ENCODE data around the gene CHD5. TPM values are rescaled to one million over a fixed set of nuclear protein-coding genes. Genes with fewer than 3 reads are reported as not detected.
A peak's percentile ranks its signal among the peaks of the same experiment; 100 is the strongest.
"Not testable (repeated sequence)": the region's sequence is repeated elsewhere in the genome, so short reads cannot be mapped to it uniquely, and the experiment has no call there.

CHD5 gene
- polyA plus RNA-seq: 1 to 10 TPM in 1 of 4 donors, under 1 TPM in 2, not detected in 1; 0.28 to 1.8 (median 0.67) TPM
- long read RNA-seq, donor 1: 0 reads
- long read RNA-seq, donor 2: 0 reads
- long read RNA-seq, donor 3: 0 reads
- long read RNA-seq, donor 4: 0 reads
- long read RNA-seq, donor 5: 0 reads
- long read RNA-seq, donor 6: 0 reads
- long read RNA-seq, donor 7: 0 reads
- long read RNA-seq, donor 8: 0 reads
- long read RNA-seq, donor 9: 0 reads
- long read RNA-seq, donor 10: 0 reads

DNA sequence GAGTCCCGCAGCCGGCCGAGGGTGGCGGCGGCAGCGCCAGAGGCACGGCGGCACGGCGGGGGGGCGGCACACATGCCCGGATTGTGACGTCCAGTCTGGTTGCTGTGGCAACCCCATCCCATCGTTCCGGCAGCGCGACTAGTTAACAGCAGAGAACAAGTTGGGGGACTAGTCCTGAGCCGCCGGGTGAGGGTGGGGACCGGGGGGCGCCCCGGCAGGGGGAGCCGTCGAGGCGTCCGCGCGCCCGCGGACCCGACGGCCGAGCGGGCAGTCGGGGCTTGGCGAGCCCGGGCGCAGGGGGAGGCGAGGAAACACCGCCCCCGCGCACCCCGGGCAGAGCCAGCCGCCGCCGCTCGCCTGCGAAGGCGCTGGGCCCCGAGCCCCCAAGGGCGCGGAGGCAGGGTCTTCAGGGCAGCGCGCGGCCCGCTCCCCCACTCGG, at the start of gene CHD5:
Gene CHD5, minus strand, starts transcription at position 54 of the 439 bp plus-strand sequence. CDS start 298 bp downstream, outside the sequence.
- peaks cover 22 to 54% (median 24%) of the 10 kb centered on the region in 3 donors for H3K27me3 ChIP-seq (ENCODE audit: control insufficient read depth in 3 of 3, insufficient read depth in 3 of 3, low read length in 3 of 3)
- DNase-seq: no peak
- peaks cover 0 to 4% (median 0%) of the 10 kb centered on the region in 3 donors for H3K36me3 ChIP-seq (ENCODE audit: control insufficient read depth in 3 of 3, insufficient read depth in 2 of 3, low read depth in 1 of 3, low read length in 3 of 3)
- no peaks in the 10 kb centered on the region for H3K4me1 ChIP-seq (ENCODE audit: control insufficient read depth in 3 of 3, insufficient read depth in 2 of 3, low read depth in 1 of 3, low read length in 2 of 3)
- peak within 1 kb of the TSS in 1 of 3 donors; percentile 24 for H3K4me3 ChIP-seq (ENCODE audit: low read depth in 1 of 3, low read length in 3 of 3)
- FAIRE-seq: no peak
- no peaks in the 10 kb centered on the region for H3K9me3 ChIP-seq (ENCODE audit: control insufficient read depth in 2 of 2, insufficient read depth in 1 of 2, low read depth in 1 of 2, low read length in 1 of 2)
- WGBS, 3 donors: 1 to 4% (median 4%) methylated on average over 17 to 57 of the region's 57 CpGs
- no peak within 1 kb of the TSS for H3K27ac ChIP-seq (ENCODE audit: low read depth in 1 of 3, low read length in 2 of 3)

DNA sequence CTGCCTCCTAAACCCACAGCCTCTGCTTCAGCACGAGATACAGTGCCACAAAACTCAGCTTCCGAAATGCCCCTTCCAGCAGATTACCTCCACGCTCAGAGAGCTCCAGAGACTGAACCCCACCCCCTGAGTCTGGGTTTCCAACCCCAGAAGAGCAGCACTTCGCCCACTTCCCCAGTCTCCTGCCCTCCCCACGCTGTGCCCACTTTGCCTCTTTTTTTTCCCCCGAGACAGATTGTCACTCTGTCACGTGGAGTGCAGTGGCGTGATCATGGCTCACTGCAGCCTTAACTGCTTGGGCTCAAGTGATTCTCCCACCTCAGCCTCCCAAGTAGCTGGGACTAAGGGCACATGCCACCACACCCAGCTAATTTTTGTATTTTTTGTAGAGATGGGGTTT, 45.5 kb upstream of the CHD5 start:
- Histone ChIP-seq H3K4me1 (ENCODE audit: control insufficient read depth in 3 of 3, insufficient read depth in 2 of 3, low read depth in 1 of 3, low read length in 2 of 3) (peaks cover 0 to 34% (median 0%) of the 10 kb centered on the region in 3 donors), H3K36me3 (ENCODE audit: control insufficient read depth in 3 of 3, insufficient read depth in 2 of 3, low read depth in 1 of 3, low read length in 3 of 3) (peaks cover 2 to 83% (median 13%) of the 10 kb centered on the region in 3 donors), H3K4me3 (ENCODE audit: low read depth in 1 of 3, low read length in 3 of 3) (no peak overlapping the region), H3K9me3 (ENCODE audit: control insufficient read depth in 2 of 2, insufficient read depth in 1 of 2, low read depth in 1 of 2, low read length in 1 of 2) (no peaks in the 10 kb centered on the region), H3K27me3 (ENCODE audit: control insufficient read depth in 3 of 3, insufficient read depth in 3 of 3, low read length in 3 of 3) (no peaks in the 10 kb centered on the region), H3K27ac (ENCODE audit: low read depth in 1 of 3, low read length in 2 of 3) (peak overlapping the region in 1 of 3 donors; percentile 76)
- FAIRE-seq (no peak), DNase-seq (no peak)
- WGBS, 3 donors: 89 to 94% (median 92%) methylated on average over 8 of the region's 8 CpGs

DNA sequence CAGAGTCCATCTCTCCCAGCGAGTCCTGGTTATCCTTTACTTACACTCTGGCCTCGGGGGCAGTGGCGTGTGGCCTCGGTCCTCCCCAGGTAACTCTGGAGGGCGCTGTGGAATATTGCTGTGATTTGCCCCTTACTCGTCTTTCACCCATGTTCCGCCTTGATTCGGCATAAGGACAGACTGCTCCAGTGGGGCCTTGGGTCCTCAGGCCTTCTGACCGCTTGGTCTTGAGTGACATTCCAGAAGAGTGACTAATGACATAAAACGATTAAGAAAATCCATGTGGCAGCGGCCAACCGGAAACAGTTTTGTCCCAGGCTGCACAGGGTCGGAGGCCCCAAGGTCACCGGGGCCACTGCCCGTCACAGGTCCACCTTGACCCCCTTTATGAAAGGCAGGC, 44.6 kb upstream of the CHD5 start:
- FAIRE-seq: no peak
- H3K9me3 ChIP-seq (ENCODE audit: control insufficient read depth in 2 of 2, insufficient read depth in 1 of 2, low read depth in 1 of 2, low read length in 1 of 2): no peaks in the 10 kb centered on the region
- peak overlapping the region in 1 of 3 donors; percentile 76 for H3K27ac ChIP-seq (ENCODE audit: low read depth in 1 of 3, low read length in 2 of 3)
- no peaks in the 10 kb centered on the region for H3K27me3 ChIP-seq (ENCODE audit: control insufficient read depth in 3 of 3, insufficient read depth in 3 of 3, low read length in 3 of 3)
- no peak overlapping the region for H3K4me3 ChIP-seq (ENCODE audit: low read depth in 1 of 3, low read length in 3 of 3)
- WGBS, 3 donors: 68 to 78% (median 71%) methylated on average over 15 of the region's 15 CpGs
- peaks cover 0 to 34% (median 0%) of the 10 kb centered on the region in 3 donors for H3K4me1 ChIP-seq (ENCODE audit: control insufficient read depth in 3 of 3, insufficient read depth in 2 of 3, low read depth in 1 of 3, low read length in 2 of 3)
- peak in 1 of 2 donors; percentile 84 for DNase-seq
- H3K36me3 ChIP-seq (ENCODE audit: control insufficient read depth in 3 of 3, insufficient read depth in 2 of 3, low read depth in 1 of 3, low read length in 3 of 3): peaks cover 2 to 80% (median 13%) of the 10 kb centered on the region in 3 donors

DNA sequence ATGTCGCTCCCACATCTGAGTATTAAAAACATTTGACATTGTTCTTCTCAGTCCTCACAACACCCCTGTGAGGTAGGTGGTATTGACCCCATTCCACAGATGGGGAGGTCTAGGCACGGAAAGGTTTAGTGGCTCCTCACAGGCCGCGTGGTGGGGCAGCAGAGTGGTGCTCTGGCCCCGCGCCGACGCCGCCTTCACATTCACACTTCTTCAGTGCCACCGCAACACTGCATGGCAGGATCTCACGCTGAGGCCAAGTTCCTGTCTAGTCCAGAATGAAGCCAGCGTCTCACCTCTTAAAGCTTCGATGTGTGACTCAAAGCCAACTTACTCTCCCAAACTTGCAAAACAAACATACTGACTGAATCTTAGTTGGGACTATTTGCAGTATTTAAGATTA, 43.5 kb upstream of the CHD5 start:
- Histone ChIP-seq H3K27me3 (ENCODE audit: control insufficient read depth in 3 of 3, insufficient read depth in 3 of 3, low read length in 3 of 3) (no peaks in the 10 kb centered on the region), H3K36me3 (ENCODE audit: control insufficient read depth in 3 of 3, insufficient read depth in 2 of 3, low read depth in 1 of 3, low read length in 3 of 3) (peaks cover 0 to 75% (median 13%) of the 10 kb centered on the region in 3 donors), H3K4me1 (ENCODE audit: control insufficient read depth in 3 of 3, insufficient read depth in 2 of 3, low read depth in 1 of 3, low read length in 2 of 3) (peaks cover 0 to 40% (median 0%) of the 10 kb centered on the region in 3 donors), H3K4me3 (ENCODE audit: low read depth in 1 of 3, low read length in 3 of 3) (no peak overlapping the region), H3K9me3 (ENCODE audit: control insufficient read depth in 2 of 2, insufficient read depth in 1 of 2, low read depth in 1 of 2, low read length in 1 of 2) (no peaks in the 10 kb centered on the region), H3K27ac (ENCODE audit: low read depth in 1 of 3, low read length in 2 of 3) (peak overlapping the region in 1 of 3 donors; percentile 76)
- 96 to 97% (median 96%) methylated on average over 13 of the region's 13 CpGs for WGBS, 3 donors
- DNase-seq: no peak
- no peak for FAIRE-seq

DNA sequence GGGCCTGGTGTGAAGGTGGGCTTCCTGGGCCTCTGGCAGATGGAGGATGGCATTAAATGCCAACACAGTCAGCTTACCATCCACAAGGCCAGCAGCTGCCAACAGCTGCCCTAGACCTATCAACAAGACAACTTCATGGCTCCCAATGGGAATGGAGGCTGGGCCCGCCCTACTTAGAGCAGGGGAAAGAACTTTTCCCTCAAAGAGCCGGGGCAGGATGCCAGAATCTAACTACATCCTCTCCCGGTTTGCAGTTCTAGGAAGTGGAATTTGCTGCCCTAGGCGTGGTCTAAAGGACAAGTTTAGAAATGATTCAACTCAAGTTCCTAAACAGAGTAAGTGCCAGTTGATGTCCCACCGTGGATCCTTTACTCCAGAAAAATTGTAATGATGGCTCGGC, 42.5 kb upstream of the CHD5 start:
- Histone ChIP-seq H3K4me1 (ENCODE audit: control insufficient read depth in 3 of 3, insufficient read depth in 2 of 3, low read depth in 1 of 3, low read length in 2 of 3) (peaks cover 0 to 50% (median 0%) of the 10 kb centered on the region in 3 donors), H3K27me3 (ENCODE audit: control insufficient read depth in 3 of 3, insufficient read depth in 3 of 3, low read length in 3 of 3) (no peaks in the 10 kb centered on the region), H3K4me3 (ENCODE audit: low read depth in 1 of 3, low read length in 3 of 3) (no peak overlapping the region), H3K36me3 (ENCODE audit: control insufficient read depth in 3 of 3, insufficient read depth in 2 of 3, low read depth in 1 of 3, low read length in 3 of 3) (peaks cover 0 to 72% (median 11%) of the 10 kb centered on the region in 3 donors), H3K9me3 (ENCODE audit: control insufficient read depth in 2 of 2, insufficient read depth in 1 of 2, low read depth in 1 of 2, low read length in 1 of 2) (no peaks in the 10 kb centered on the region), H3K27ac (ENCODE audit: low read depth in 1 of 3, low read length in 2 of 3) (no peak overlapping the region)
- DNase-seq (peak in 1 of 2 donors; percentile 35), FAIRE-seq (no peak)
- 50 to 62% (median 59%) methylated on average over 6 of the region's 6 CpGs for WGBS, 3 donors

DNA sequence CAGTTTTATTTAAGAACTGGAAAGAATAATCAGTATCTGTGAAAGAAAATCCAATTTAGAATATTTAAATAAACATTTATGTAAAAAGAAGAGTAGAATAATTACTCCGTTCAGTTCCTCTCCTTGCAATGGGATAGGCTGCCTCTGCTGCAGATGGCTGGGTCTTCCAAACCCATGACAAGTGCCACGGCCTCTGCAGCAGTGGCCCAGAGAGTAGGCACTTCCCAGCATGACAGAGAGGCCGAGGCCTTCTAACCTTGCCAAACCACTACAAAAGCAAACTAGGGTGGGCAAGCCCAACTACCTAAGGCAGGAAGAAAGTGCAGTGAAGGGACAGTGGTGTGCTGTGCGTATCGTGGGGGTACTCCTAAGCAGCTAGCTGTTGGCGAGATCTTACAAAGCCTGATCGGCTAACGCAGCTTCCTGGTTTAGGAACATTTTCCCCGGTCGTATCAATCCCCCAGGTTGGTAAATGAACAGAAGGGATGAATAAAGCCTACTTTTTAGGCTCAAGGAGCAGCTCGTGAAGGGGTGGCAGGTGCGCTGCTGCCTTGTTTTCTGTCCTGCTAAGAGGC, 41.2 kb upstream of the CHD5 start:
- no peak for FAIRE-seq
- H3K9me3 ChIP-seq (ENCODE audit: control insufficient read depth in 2 of 2, insufficient read depth in 1 of 2, low read depth in 1 of 2, low read length in 1 of 2): no peaks in the 10 kb centered on the region
- H3K27me3 ChIP-seq (ENCODE audit: control insufficient read depth in 3 of 3, insufficient read depth in 3 of 3, low read length in 3 of 3): no peaks in the 10 kb centered on the region
- DNase-seq: no peak
- no peak overlapping the region for H3K27ac ChIP-seq (ENCODE audit: low read depth in 1 of 3, low read length in 2 of 3)
- H3K36me3 ChIP-seq (ENCODE audit: control insufficient read depth in 3 of 3, insufficient read depth in 2 of 3, low read depth in 1 of 3, low read length in 3 of 3): peaks cover 0 to 73% (median 9%) of the 10 kb centered on the region in 3 donors
- H3K4me3 ChIP-seq (ENCODE audit: low read depth in 1 of 3, low read length in 3 of 3): no peak overlapping the region
- 94 to 96% (median 95%) methylated on average over 12 of the region's 12 CpGs for WGBS, 3 donors
- H3K4me1 ChIP-seq (ENCODE audit: control insufficient read depth in 3 of 3, insufficient read depth in 2 of 3, low read depth in 1 of 3, low read length in 2 of 3): peaks cover 0 to 52% (median 0%) of the 10 kb centered on the region in 3 donors

DNA sequence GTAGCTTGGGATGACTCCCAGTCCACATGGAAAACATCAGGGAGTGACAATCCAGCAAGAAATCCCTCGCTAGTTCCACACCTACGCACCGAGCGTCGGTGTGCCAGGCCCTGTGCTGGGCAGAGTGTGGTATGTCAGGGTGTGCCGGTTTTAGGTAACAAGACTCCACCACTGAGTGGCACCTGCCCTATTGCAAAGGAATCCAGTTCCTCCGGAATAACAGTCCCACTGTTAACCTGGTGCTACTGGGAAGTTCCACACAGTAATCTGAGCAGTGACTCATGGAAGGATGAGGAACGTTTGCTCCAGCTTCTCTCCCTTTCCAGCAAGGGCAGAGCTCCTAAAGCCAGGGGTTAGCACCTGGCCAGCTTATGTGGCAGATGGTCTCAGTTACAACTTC, 40.1 kb upstream of the CHD5 start:
- H3K9me3 ChIP-seq (ENCODE audit: control insufficient read depth in 2 of 2, insufficient read depth in 1 of 2, low read depth in 1 of 2, low read length in 1 of 2): no peaks in the 10 kb centered on the region
- no peak for FAIRE-seq
- no peaks in the 10 kb centered on the region for H3K27me3 ChIP-seq (ENCODE audit: control insufficient read depth in 3 of 3, insufficient read depth in 3 of 3, low read length in 3 of 3)
- 76 to 86% (median 83%) methylated on average over 8 of the region's 8 CpGs for WGBS, 3 donors
- H3K4me3 ChIP-seq (ENCODE audit: low read depth in 1 of 3, low read length in 3 of 3): no peak overlapping the region
- peaks cover 0 to 46% (median 0%) of the 10 kb centered on the region in 3 donors for H3K4me1 ChIP-seq (ENCODE audit: control insufficient read depth in 3 of 3, insufficient read depth in 2 of 3, low read depth in 1 of 3, low read length in 2 of 3)
- H3K36me3 ChIP-seq (ENCODE audit: control insufficient read depth in 3 of 3, insufficient read depth in 2 of 3, low read depth in 1 of 3, low read length in 3 of 3): peaks cover 0 to 72% (median 6%) of the 10 kb centered on the region in 3 donors
- no peak for DNase-seq
- H3K27ac ChIP-seq (ENCODE audit: low read depth in 1 of 3, low read length in 2 of 3): no peak overlapping the region

DNA sequence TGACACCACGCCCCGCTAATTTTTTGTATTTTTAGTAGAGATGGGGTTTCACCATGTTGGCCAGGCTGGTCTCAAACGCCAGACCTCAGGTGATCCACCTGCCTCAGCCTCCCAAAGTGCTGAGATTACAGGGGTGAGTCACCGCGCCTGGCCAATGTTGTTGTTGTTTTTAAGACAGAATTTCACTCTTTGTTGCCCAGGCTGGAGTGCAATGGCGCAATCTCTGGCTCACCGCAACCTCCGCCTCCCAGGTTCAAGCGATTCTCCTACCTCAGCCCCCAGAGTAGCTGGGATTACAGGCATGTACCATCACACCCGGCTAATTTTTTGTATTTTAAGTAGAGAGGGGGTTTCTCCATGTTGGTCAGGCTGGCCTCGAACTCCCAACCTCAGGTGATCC, 39.5 kb upstream of the CHD5 start:
- Histone ChIP-seq H3K4me1 (ENCODE audit: control insufficient read depth in 3 of 3, insufficient read depth in 2 of 3, low read depth in 1 of 3, low read length in 2 of 3) (peaks cover 0 to 40% (median 0%) of the 10 kb centered on the region in 3 donors), H3K36me3 (ENCODE audit: control insufficient read depth in 3 of 3, insufficient read depth in 2 of 3, low read depth in 1 of 3, low read length in 3 of 3) (peaks cover 0 to 66% (median 5%) of the 10 kb centered on the region in 3 donors)
- H3K27ac ChIP-seq (ENCODE audit: low read depth in 1 of 3, low read length in 2 of 3); FAIRE-seq; H3K9me3 ChIP-seq (ENCODE audit: control insufficient read depth in 2 of 2, insufficient read depth in 1 of 2, low read depth in 1 of 2, low read length in 1 of 2); H3K27me3 ChIP-seq (ENCODE audit: control insufficient read depth in 3 of 3, insufficient read depth in 3 of 3, low read length in 3 of 3); DNase-seq; H3K4me3 ChIP-seq (ENCODE audit: low read depth in 1 of 3, low read length in 3 of 3): not testable (repeated sequence)
- 85 to 87% (median 85%) methylated on average over 11 of the region's 11 CpGs for WGBS, 3 donors
